Parathyroid adenoma (tissue), 2 donors: ENCODE measurements around the gene OGA.

Source experiments
- H2AFZ ChIP-seq: fragments of 300-600 bp; sonication (generic); one replicate; pipeline ENCODE4 v1.7.0; 2017; ENCODE audit warnings: antibody characterized with exemption, mild to moderate bottlenecking
- H3K27ac ChIP-seq: fragments of 300-600 bp; sonication (generic); one replicate; pipeline ENCODE4 v1.7.0; 2017
- H3K27me3 ChIP-seq: fragments of 300-600 bp; sonication (generic); one replicate; pipeline ENCODE4 v1.7.0; 2017; ENCODE audit warnings: low read length; ENCODE audit not compliant: control insufficient read depth, insufficient read depth
- H3K36me3 ChIP-seq: fragments of 300-600 bp; sonication (generic); one replicate; pipeline ENCODE4 v1.7.0; 2017; ENCODE audit warnings: low read length; ENCODE audit not compliant: control insufficient read depth, insufficient read depth
- H3K4me1 ChIP-seq: fragments of 300-600 bp; sonication (generic); one replicate; pipeline ENCODE4 v1.7.0; 2017; ENCODE audit warnings: control low read depth
- H3K4me2 ChIP-seq: fragments of 300-600 bp; sonication (generic); one replicate; pipeline ENCODE4 v1.7.0; 2017; ENCODE audit warnings: low read length
- H3K4me3 ChIP-seq: fragments of 300-600 bp; sonication (generic); one replicate; pipeline ENCODE4 v1.7.0; 2017; ENCODE audit warnings: low read depth, low read length
- H3K79me2 ChIP-seq: fragments of 300-600 bp; sonication (generic); one replicate; pipeline ENCODE4 v1.7.0; 2017; ENCODE audit warnings: control low read depth
- H3K9ac ChIP-seq: fragments of 300-600 bp; sonication (generic); one replicate; pipeline ENCODE4 v1.7.0; 2017; ENCODE audit warnings: mild to moderate bottlenecking
- H3K9me3 ChIP-seq: fragments of 300-600 bp; sonication (generic); one replicate; pipeline ENCODE4 v1.7.0; 2017; ENCODE audit warnings: low read length; ENCODE audit not compliant: control insufficient read depth
- TF ChIP-seq, protein P1 (sequence below): fragments of 300-600 bp; sonication (generic); IDR thresholded peaks from one replicate; pipeline ENCODE4 v1.7.0; 2017; ENCODE audit warnings: antibody characterized with exemption, mild to moderate bottlenecking
- donor health status: primary hyperparathyroidism.

Gene OGA

DNA sequence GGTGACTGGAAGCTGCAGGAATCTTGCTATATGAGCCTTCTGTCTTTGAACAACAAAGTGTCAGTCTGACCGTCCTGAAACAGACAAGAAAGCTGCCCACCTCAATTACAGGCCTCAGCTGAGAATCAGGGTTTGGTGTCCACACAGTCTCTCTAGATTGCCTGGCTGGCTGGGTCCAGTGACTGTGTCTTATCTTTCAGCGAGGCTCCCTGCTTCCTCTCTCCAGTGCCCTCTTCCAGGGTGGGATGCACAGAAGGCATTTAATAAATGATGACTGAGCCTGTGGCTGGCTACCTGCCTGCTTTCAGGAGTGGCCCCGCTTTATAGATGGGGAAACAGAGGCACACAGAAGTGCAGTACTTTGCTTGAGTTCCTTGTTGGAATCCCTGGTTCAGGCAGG is 69.7 kb downstream of the OGA start:
- H3K36me3 ChIP-seq = no peaks in the 10 kb centered on the region
- H3K4me1 ChIP-seq = no peaks in the 10 kb centered on the region
- H2AFZ ChIP-seq = no peak overlapping the region
- H3K9me3 ChIP-seq = no peaks in the 10 kb centered on the region
- H3K4me3 ChIP-seq = no peak overlapping the region
- H3K27me3 ChIP-seq = no peaks in the 10 kb centered on the region
- no peaks in the 10 kb centered on the region for H3K79me2 ChIP-seq
- H3K4me2 ChIP-seq = no peak overlapping the region
- H3K27ac ChIP-seq = no peak overlapping the region
- TF ChIP-seq, protein P1, sequence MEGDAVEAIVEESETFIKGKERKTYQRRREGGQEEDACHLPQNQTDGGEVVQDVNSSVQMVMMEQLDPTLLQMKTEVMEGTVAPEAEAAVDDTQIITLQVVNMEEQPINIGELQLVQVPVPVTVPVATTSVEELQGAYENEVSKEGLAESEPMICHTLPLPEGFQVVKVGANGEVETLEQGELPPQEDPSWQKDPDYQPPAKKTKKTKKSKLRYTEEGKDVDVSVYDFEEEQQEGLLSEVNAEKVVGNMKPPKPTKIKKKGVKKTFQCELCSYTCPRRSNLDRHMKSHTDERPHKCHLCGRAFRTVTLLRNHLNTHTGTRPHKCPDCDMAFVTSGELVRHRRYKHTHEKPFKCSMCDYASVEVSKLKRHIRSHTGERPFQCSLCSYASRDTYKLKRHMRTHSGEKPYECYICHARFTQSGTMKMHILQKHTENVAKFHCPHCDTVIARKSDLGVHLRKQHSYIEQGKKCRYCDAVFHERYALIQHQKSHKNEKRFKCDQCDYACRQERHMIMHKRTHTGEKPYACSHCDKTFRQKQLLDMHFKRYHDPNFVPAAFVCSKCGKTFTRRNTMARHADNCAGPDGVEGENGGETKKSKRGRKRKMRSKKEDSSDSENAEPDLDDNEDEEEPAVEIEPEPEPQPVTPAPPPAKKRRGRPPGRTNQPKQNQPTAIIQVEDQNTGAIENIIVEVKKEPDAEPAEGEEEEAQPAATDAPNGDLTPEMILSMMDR = no peak
- no peak overlapping the region for H3K9ac ChIP-seq

DNA sequence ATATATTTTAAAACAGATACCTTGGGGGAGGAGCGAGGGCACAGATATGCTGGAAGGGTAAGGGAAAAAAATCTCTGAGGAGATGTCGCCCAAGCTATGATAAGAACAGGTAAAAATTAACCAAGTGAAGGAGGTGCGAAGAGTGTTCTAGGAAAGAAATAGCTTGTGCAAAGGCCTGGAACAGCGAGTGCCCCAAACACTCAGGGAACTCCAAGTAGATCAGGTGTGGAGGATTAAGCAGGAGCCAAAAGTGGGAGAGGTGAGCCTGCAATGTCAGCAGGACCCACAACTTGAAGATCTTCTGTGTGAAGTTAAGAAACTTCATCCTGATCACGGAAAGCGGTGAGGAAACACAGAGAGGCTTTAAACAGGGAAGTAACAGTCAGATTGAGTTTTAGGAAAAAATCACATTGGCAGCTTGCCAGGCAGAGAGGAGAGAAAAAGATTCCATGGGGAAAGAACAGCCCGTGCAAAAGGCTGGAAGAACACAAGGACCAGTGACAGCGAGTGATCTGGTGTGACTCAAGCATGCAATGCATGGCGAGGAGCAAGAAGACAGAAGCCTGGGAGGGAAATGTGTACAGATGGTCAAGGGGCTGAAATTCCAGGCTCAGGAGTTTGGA is 73.1 kb downstream of the OGA start:
- H3K36me3 ChIP-seq = no peaks in the 10 kb centered on the region
- H3K79me2 ChIP-seq = no peaks in the 10 kb centered on the region
- H3K9me3 ChIP-seq = no peaks in the 10 kb centered on the region
- H3K4me3 ChIP-seq = no peak overlapping the region
- TF ChIP-seq, protein P1 = no peak
- H3K4me2 ChIP-seq = no peak overlapping the region
- no peak overlapping the region for H2AFZ ChIP-seq
- H3K9ac ChIP-seq = no peak overlapping the region
- no peaks in the 10 kb centered on the region for H3K4me1 ChIP-seq
- H3K27ac ChIP-seq = no peak overlapping the region
- no peaks in the 10 kb centered on the region for H3K27me3 ChIP-seq

DNA sequence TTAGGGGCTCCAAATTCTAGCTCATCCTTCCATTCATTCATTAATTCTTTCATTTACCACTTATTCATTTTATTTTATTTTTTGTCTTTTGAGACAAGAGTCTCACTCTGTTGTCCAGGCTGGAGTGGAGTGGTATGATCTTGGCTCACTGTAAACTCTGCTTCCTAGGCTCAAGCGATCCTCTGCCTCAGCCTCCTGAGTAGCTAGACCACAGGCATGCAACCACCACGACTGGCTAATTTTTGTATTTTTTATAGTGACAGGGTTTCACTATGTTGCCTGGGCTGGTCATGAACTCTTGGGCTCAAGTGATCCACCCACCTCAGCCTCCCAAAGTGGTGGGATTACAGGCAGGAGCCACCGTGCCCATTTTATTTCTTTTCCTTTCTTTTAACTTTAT is 74.0 kb downstream of the OGA start:
- Histone ChIP-seq H3K9me3 (no peaks in the 10 kb centered on the region), H3K27ac (no peak overlapping the region), H2AFZ (no peak overlapping the region), H3K9ac (no peak overlapping the region), H3K4me2 (no peak overlapping the region), H3K4me3 (no peak overlapping the region), H3K27me3 (no peaks in the 10 kb centered on the region), H3K79me2 (no peaks in the 10 kb centered on the region), H3K36me3 (no peaks in the 10 kb centered on the region), H3K4me1 (no peaks in the 10 kb centered on the region)
- TF ChIP-seq, protein P1 = no peak

DNA sequence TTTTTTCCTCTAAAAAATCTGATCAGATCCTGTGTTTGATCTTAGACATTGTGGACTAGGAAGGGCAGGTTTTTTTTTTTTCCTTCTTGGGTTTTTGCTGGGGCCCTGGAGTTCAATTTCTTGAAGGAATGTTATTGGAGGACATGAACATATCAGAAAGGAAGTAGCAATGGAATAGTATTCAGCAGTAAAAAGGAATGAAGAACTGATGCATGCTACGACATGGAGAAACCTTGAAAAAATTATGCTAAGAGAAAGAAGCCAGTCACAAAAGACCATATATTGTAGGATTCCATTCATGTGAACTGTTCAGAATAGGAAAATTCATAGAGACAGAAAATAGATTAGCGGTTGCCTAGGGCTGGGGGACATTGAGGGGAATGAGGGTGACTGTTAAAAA is 76.3 kb downstream of the OGA start:
- no peak overlapping the region for H3K27ac ChIP-seq
- no peak overlapping the region for H3K4me3 ChIP-seq
- H3K9ac ChIP-seq = no peak overlapping the region
- no peaks in the 10 kb centered on the region for H3K36me3 ChIP-seq
- no peak overlapping the region for H3K4me2 ChIP-seq
- TF ChIP-seq, protein P1 = no peak
- H2AFZ ChIP-seq = no peak overlapping the region
- no peaks in the 10 kb centered on the region for H3K27me3 ChIP-seq
- no peaks in the 10 kb centered on the region for H3K9me3 ChIP-seq
- H3K4me1 ChIP-seq = no peaks in the 10 kb centered on the region
- H3K79me2 ChIP-seq = no peaks in the 10 kb centered on the region

DNA sequence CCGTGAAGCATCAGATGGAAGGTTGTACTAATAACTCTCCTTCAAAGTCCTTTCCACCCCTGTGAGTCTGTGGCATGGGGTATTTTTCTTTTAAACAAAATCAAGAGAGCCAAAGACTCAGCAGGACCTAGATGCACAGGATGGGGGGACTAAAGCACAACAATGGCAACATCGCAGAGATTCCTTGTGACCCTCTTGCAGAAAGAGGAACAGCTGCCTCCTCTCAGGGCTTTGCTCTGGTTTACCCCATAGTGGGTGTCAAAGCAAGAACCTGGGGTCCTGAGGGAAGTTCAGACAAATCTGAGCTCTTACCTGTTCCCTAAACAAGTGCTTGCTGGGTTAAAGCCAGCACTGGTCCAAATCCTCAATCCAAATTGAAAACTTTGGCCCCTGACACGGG is 81.6 kb downstream of the OGA start:
- Histone ChIP-seq H3K9ac (no peak overlapping the region), H3K27me3 (no peaks in the 10 kb centered on the region), H3K4me2 (no peak overlapping the region), H3K79me2 (no peaks in the 10 kb centered on the region), H3K9me3 (no peaks in the 10 kb centered on the region), H3K36me3 (no peaks in the 10 kb centered on the region), H2AFZ (no peak overlapping the region), H3K4me3 (no peak overlapping the region), H3K27ac (no peak overlapping the region), H3K4me1 (no peaks in the 10 kb centered on the region)
- TF ChIP-seq, protein P1 = no peak
